ENCODE results near the gene TRIP11.

The TRIP11 gene

DNA sequence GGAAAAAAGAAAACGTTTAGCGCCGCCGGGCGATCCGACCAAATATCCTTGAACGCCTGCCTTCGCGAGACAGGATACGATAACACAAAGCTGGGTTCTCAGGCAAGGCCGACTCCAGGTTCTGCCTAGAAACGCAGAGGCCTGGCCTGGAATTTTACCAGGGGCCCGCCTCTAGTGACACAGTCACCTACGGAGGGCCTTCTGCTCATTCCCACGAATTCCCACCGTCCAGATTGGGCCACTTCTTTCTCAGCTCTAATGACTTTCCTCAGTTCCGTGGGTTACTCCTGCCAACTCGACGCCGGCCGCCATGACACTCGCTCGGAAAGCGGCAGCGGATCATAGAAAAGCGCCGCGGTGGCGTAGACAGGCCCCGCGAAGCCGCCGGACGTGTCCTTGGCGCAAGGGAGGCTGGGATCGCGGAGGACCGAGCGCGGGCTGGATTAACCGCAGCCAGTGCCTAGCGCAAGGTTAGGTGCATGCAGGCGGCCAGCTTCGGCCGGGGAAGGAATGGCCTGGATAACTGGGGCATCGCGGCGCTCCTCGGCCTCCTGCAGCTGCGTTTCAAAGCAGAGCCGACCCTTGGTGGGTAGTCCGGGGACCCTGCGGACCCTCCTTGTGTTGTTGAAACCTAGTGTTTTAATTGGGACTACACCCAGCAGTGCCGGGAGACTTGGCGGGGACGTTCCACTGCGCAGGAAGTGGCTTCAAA lies at the start of gene TRIP11:
TRIP11 (minus strand) TSS at position 341 of the 712 bp plus-strand sequence. CDS start 374 bp downstream, outside the sequence.
- no peak for TF ChIP-seq GATA2 (IDR thresholded peaks at IDR 0.05; ENCODE audit: low read depth, low read length)
- no peak for TF ChIP-seq GATA3 (IDR thresholded peaks at IDR 0.05; ENCODE audit: low read depth, low read length)

DNA sequence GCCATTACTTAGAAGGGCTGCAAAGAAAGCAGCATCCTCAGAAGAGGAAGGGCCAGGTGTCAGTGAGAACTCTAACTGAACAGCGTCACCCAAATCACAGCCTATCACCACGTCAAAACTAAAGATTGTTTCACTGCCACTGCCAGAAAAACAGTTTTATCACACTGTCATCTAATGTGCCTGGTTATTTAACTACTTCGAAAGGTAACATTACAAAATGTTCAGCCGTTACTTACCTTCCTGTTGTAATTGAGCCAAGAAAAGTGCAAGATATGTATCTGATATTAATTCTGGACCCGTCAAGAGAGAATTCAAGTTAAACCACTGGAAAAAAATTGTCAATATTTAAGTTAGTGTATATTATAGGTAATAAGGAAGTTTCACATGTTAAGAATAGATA lies 48.6 kb upstream of the TRIP11 start:
- TF ChIP-seq GATA2 (IDR thresholded peaks at IDR 0.05; ENCODE audit: low read depth, low read length) (no peak), GATA3 (IDR thresholded peaks at IDR 0.05; ENCODE audit: low read depth, low read length) (no peak)

DNA sequence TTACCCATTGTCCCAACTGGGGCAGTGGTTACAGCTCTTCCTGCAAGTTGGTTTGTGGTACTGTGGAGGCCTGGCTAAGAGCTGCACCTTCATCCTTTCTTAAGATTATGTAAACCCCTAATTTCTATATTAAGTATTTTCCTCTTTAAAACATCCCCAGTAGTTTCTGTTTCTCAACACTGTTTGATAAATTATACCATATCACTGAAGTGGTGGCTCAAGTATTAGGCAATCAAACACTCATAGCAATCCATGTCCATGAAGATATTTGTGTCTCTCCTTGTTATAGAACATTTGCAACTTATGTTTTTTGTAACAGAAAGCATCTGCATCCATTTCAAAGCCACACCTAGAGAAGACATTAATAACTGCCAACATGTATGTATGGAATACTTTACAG lies 34.7 kb upstream of the TRIP11 start:
- TF ChIP-seq GATA3 (IDR thresholded peaks at IDR 0.05; ENCODE audit: low read depth, low read length), result no peak
- TF ChIP-seq GATA2 (IDR thresholded peaks at IDR 0.05; ENCODE audit: low read depth, low read length), result no peak

DNA sequence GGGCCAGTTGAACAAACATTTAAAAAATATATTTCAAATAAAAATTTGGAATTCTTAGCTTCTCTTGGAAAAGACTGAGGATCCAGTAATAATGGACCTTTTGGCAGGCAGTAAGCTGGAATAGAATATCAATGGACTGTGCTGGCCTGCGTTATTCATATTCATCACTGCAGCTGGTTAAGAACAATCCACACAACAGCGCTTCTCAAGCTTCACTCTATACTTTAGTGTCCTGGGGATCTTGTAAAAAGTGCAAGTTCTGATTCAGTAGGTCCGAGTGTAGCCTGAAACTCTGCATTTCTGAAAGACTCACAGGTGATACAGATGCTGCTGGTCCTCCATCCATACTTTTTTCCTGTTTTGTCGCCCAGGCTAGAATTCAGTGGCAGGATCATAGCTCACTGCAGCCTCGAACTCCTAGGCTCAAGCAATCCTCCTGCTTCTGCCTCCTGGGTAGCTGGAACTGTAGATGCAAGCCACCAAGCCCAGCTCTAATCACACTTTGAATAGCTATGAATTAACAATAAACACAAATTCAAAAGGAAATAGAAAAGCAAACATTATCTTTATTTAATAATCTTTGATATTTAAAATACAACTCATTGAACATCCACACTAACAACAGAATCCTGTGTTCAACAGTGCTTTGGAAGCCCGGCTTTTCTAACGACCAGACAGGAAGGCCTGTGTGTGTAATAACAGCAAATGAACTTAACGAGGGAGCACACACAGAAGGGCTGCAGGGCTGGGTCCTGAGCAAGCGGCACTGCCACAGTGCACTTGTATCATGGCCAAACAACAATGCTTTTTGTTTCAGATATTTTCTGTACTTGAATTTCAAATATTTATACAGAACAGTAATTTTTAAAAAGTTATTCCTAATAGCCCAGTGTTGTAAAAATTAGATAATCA lies 18.4 kb upstream of the TRIP11 start:
- TF ChIP-seq GATA3 (IDR thresholded peaks at IDR 0.05; ENCODE audit: low read depth, low read length) (no peak), GATA2 (IDR thresholded peaks at IDR 0.05; ENCODE audit: low read depth, low read length) (no peak)

DNA sequence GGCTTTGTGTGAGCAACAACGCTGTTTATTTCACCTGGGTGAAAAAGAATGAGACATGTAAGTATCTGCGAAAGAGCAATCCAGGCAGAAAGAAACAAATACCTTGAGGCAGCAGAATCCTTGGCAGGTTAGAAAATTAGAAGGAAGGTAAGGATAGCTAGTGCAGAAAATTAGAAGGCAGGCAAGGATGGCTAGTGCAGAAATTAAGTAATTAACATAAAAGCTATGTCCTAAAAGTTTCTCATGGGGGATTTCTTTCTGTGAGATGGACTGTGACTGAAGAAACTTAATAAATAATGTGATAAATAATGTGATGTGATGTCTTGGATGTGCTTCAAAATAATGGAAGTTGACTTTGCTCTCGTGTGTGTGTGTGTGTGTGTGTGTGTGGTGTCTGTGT lies 9.9 kb upstream of the TRIP11 start:
- no peak for TF ChIP-seq GATA3 (IDR thresholded peaks at IDR 0.05; ENCODE audit: low read depth, low read length)
- no peak for TF ChIP-seq GATA2 (IDR thresholded peaks at IDR 0.05; ENCODE audit: low read depth, low read length)

DNA sequence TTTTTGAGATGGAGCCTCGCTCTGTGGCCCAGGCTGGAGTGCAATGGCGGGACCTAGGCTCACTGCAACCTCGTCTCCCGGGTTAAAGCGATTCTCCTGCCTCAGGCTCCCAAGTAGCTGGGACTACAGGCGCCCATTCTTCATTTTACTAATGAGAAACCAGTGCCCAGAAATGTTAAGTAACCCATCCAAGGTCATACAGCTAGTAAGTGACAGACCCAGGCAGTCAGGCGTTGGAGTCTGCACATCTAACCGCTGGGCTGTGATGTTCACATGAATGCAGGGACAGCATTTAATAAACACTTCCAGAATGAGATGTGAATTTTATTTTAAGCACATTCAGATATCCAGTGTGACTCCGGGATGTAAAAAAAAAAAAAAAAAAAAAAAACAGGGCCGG lies 1.3 kb upstream of the TRIP11 start:
- TF ChIP-seq GATA3 (IDR thresholded peaks at IDR 0.05; ENCODE audit: low read depth, low read length) (no peak), GATA2 (IDR thresholded peaks at IDR 0.05; ENCODE audit: low read depth, low read length) (no peak)

DNA sequence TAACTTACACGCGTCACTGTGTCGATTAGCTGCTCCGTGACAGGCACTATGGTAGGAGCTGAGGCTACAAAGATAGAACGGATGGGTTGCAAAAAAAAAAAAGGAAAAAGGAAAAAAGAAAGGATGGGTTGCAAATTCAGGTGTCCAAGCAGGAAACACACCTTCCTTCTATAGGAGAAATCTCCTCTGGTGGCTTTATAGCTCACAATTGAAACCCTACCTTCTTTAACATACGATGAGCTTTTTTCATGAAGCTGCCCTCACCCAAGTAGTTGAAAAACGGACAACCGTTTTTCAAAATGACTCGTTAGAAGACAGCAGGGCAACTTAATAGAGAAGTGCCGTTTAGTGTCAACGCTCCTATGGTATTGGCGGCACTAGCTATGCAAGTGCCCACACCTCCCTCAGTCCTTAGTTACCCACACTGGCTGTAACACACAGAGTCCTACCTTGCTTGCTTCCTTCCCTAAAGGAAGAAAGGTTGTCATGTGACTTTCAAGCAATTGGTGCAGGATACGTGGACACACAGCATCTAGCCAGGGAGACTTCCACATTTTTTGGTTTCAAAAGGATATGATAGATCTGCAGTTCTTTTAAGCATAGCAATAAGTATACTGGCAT lies 682 bp upstream of the TRIP11 start:
- TF ChIP-seq GATA2 (IDR thresholded peaks at IDR 0.05; ENCODE audit: low read depth, low read length) (no peak), GATA3 (IDR thresholded peaks at IDR 0.05; ENCODE audit: low read depth, low read length) (no peak)

DNA sequence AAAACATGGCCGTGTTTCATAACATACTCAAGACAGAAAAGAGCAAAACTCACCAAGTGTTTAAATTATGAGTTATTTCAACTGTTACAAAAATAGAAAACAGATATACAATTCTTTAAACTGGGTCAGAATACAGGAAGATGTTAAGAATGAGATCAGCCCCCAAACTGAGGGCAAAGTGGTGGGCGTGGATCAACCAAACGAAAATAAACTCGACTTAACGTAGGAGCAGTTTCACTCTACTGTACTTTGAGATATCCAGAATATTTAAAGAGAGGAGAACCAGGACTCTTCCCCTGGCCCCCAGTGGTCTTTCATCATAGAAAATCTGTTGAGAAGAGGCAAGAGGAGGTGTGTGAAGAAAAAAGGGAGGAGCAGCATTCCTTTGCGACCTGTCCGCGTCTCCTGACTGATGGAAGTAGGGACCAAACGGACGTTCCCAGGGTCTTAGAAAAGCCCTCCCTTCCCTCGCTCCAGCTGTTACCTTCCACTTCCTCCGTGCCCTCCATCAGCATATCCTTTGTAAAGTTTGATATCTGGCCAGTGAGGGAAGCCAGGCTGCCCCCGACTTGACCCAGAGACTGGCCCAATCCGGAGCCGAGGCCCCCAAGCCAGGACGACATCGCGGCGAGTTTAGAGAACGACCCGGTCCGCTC lies 668 bp downstream of the TRIP11 start:
- no peak for TF ChIP-seq GATA2 (IDR thresholded peaks at IDR 0.05; ENCODE audit: low read depth, low read length)
- no peak for TF ChIP-seq GATA3 (IDR thresholded peaks at IDR 0.05; ENCODE audit: low read depth, low read length)

DNA sequence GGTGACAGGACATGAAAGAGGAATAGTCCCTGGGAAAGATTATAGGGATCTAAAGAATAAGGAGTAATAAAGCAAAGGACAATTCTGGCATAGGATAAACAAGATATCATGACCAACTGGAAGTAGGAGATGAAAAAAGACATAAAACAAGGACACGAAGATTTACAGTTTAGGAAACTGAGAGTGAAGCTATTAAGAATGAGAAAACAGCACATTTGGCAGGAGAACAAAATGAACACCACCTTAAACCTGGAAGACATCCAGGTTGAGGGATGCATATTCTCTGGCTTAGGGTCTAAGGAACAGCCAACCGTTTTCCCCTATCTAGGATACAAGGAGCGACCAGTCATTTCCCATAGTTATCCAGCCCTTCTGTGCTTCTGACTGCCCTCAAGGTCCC lies 1.9 kb downstream of the TRIP11 start:
- TF ChIP-seq GATA2 (IDR thresholded peaks at IDR 0.05; ENCODE audit: low read depth, low read length) (no peak), GATA3 (IDR thresholded peaks at IDR 0.05; ENCODE audit: low read depth, low read length) (no peak)

DNA sequence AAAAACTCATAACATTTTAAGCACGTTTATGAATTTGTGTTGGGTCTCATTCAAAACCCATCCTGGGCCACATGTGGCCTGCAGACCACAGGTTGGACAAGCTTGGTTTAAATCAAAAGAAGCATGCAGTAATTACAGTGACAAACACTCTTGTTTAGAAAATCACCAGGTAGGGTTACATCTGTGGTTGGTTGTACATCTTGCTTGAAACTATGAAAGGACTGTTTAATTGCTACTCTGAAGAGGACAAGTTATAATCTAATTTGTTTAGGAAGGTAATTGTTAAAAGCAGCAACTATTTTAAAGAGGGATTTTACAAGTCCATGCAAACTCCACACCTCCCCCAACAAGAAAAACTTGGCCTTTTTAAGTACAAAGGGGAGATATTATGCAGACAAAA lies 4.0 kb downstream of the TRIP11 start:
- TF ChIP-seq GATA2 (IDR thresholded peaks at IDR 0.05; ENCODE audit: low read depth, low read length) (no peak), GATA3 (IDR thresholded peaks at IDR 0.05; ENCODE audit: low read depth, low read length) (no peak)

DNA sequence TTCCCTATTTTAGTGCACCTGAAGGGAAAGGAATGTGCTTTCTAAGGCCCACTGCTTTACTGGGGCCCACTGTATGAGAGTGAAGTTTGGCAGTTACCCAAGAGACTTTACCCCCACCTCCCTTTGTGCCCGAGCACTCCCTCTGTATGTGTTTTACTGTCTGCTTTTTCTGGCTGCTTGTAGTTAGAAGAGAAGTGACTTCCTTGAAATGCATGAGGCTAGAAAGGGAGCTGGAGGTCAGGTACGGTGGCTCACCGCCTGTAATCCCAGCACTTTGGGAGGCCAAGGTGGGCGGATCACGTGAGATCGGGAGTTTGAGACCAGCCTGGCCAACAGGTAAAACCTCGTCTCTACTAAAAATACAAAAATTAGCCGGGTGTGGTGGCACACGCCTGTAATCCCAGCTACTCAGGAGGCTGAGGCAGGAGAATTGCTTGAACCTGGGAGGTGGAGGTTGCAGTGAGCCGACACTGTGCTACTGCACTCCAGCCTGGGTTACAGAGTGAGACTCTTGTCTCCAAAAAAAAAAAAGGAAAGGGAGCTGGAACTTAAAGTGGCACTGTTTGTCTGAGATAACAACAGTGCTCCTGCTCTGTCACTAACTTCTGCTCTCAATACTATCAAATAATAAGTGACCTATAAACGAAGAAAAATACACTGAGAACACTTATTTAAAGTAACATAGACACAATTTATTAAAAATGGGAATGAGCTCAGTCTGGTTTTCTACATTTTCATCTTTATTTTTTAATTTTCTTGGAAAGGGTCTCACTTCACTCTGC lies 5.8 kb downstream of the TRIP11 start:
- no peak for TF ChIP-seq GATA2 (IDR thresholded peaks at IDR 0.05; ENCODE audit: low read depth, low read length)
- TF ChIP-seq GATA3 (IDR thresholded peaks at IDR 0.05; ENCODE audit: low read depth, low read length), result no peak

DNA sequence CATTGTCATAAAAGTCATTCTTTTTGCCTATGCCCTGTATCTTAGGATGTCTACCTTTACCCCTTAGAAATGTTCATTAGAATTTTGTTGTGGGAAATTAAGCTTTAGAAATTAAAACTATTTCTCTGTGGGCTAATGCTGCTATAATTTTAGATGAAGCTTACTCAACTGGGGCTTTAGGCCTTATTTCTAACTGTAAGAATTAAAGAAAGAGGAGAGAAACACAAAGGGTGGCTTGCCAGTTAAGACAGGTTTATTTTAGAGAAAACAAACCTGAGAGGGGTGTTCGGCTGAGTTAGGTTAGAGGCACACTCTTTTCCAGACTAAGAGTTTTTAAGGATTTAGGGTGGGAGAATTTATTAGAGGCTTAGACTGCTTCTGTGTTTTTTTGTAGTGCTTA lies 6.4 kb downstream of the TRIP11 start:
- TF ChIP-seq GATA3 (IDR thresholded peaks at IDR 0.05; ENCODE audit: low read depth, low read length), result no peak
- TF ChIP-seq GATA2 (IDR thresholded peaks at IDR 0.05; ENCODE audit: low read depth, low read length), result no peak

DNA sequence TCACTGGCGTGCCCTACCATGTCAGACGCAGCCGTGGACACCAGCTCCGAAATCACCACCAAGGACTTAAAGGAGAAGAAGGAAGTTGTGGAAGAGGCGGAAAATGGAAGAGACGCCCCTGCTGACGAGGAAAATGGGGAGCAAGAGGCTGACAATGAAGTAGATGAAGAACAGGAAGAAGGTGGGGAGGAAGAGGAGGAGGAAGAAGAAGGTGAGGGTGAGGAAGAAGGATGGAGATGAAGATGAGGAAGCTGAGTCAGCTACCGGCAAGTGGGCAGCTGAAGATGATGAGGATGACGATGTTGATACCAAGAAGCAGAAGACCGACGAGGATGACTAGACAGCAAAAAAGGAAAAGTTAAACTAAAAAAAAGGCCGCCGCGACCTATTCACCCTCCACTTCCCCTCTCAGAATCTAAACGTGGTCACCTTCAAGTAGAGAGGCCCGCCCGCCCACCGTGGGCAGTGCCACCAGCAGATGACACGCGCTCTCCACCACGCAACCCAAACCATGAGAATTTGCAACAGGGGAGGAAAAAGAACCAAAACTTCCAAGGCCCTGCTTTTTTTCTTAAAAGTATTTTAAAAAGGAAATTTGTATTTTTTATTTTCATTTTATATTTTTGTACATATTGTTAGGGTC lies 13.2 kb downstream of the TRIP11 start:
- TF ChIP-seq GATA2 (IDR thresholded peaks at IDR 0.05; ENCODE audit: low read depth, low read length), result no peak
- no peak for TF ChIP-seq GATA3 (IDR thresholded peaks at IDR 0.05; ENCODE audit: low read depth, low read length)

All from SH-SY5Y (cell line).